ENCODE results near the gene CHCHD3.

DNA sequence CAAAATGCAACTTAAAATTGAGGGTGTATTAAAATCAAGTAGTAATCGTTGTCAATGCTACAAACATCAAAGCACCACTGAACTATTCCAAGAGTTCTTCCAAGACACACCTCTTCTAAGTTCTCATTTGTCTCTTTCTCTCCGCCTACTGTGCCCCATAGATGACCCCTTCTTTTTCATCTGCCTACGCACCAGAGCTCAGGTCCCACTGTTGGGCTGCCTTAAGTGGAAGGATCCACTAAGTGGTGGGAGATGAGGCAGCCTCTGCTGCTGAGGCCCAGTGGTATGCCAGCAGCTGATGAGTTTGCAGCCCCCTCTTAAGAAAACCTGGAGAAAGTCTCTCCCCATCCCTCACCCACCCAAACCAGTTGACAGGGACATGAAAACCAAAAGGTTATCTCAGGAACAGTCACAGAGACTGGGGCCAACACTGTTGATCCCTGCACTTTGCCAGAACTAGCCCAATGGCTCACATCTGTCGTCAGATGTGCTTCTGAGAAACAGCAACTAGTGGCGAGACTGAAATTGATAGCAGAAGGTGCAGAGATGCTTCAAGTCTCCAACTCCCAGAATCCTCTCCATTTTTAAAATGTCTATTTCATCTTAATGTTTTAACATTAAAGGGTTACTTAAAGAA lies 88.4 kb downstream of the CHCHD3 start:
- TF ChIP-seq, protein P1, sequence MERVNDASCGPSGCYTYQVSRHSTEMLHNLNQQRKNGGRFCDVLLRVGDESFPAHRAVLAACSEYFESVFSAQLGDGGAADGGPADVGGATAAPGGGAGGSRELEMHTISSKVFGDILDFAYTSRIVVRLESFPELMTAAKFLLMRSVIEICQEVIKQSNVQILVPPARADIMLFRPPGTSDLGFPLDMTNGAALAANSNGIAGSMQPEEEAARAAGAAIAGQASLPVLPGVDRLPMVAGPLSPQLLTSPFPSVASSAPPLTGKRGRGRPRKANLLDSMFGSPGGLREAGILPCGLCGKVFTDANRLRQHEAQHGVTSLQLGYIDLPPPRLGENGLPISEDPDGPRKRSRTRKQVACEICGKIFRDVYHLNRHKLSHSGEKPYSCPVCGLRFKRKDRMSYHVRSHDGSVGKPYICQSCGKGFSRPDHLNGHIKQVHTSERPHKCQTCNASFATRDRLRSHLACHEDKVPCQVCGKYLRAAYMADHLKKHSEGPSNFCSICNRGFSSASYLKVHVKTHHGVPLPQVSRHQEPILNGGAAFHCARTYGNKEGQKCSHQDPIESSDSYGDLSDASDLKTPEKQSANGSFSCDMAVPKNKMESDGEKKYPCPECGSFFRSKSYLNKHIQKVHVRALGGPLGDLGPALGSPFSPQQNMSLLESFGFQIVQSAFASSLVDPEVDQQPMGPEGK (CRISPR knock-in tag; IDR thresholded peaks at IDR 0.05; ENCODE audit: borderline replicate concordance): no peak
- no peak for TF ChIP-seq ESRRG (CRISPR knock-in tag; IDR thresholded peaks at IDR 0.05)

Data from SK-N-SH treated with all-trans-retinoic acid at 6 μM for 48 hours (cell line).